Astrocyte (in vitro differentiated cells and primary cell): Measurements from ENCODE around the gene NGB. TPM values are rescaled to one million over a fixed set of nuclear protein-coding genes. Genes with fewer than 3 reads are reported as not detected.

Experiments
- DNase-seq: peaks from one replicate; pipeline ENCODE4 v3.0.0-alpha.2; 2010; ENCODE audit warnings: low read depth
- FAIRE-seq: peaks from 2 replicates; lab custom pipeline; 2011; peaks lifted over from hg19 to GRCh38; lab: Jason Lieb, UNC
- H2AFZ ChIP-seq: 2 replicates; pipeline ENCODE4 v1.6.0; 2012; ENCODE audit warnings: low read depth, low read length, inconsistent platforms
- H3K27ac ChIP-seq: 2 replicates; pipeline ENCODE4 v1.5.1; 2011; ENCODE audit warnings: low read depth, low read length, inconsistent platforms
- H3K27me3 ChIP-seq: 2 replicates; pipeline ENCODE4 v1.6.0; 2011; ENCODE audit warnings: low read length, inconsistent platforms; ENCODE audit not compliant: insufficient read depth
- H3K36me3 ChIP-seq: 2 replicates; pipeline ENCODE4 v1.5.1; 2011; ENCODE audit warnings: low read length, inconsistent platforms; ENCODE audit not compliant: insufficient read depth
- H3K4me1 ChIP-seq: 2 replicates; pipeline ENCODE4 v1.5.1; 2011; ENCODE audit warnings: low read length, inconsistent platforms; ENCODE audit not compliant: insufficient read depth
- H3K4me2 ChIP-seq: 2 replicates; pipeline ENCODE4 v1.6.0; 2012; ENCODE audit warnings: low read length, inconsistent platforms
- H3K4me3 ChIP-seq: 2 replicates; pipeline ENCODE4 v1.5.1; 2011; ENCODE audit warnings: low read depth, mild to moderate bottlenecking, low read length, inconsistent platforms; ENCODE audit not compliant: insufficient read depth
- H3K79me2 ChIP-seq: 2 replicates; pipeline ENCODE4 v1.6.0; 2012; ENCODE audit warnings: mild to moderate bottlenecking, low read length, inconsistent platforms; ENCODE audit not compliant: insufficient read depth
- H3K9ac ChIP-seq: 2 replicates; pipeline ENCODE4 v1.6.0; 2012; ENCODE audit warnings: mild to moderate bottlenecking, low read length, inconsistent platforms
- H3K9me3 ChIP-seq: 2 replicates; pipeline ENCODE4 v1.5.1; 2012; ENCODE audit warnings: low read depth, mild to moderate bottlenecking, low read length, inconsistent platforms; ENCODE audit not compliant: insufficient read depth
- H4K20me1 ChIP-seq: 2 replicates; pipeline ENCODE4 v1.6.0; 2012; ENCODE audit warnings: low read length, inconsistent platforms; ENCODE audit not compliant: insufficient read depth
- H3K27ac Mint-ChIP-seq: one replicate; pipeline ENCODE4 v1.8.0; 2021; ENCODE audit warnings: mild to moderate bottlenecking, mixed read lengths; ENCODE audit not compliant: unreplicated experiment
- H3K27me3 Mint-ChIP-seq: one replicate; pipeline ENCODE4 v1.8.0; 2021; ENCODE audit warnings: low read depth, mixed read lengths; ENCODE audit not compliant: unreplicated experiment
- H3K36me3 Mint-ChIP-seq: one replicate; pipeline ENCODE4 v1.8.0; 2021; ENCODE audit warnings: low read depth, mixed read lengths; ENCODE audit not compliant: unreplicated experiment
- H3K4me1 Mint-ChIP-seq: one replicate; pipeline ENCODE4 v1.8.0; 2021; ENCODE audit warnings: low read depth, mixed read lengths; ENCODE audit not compliant: unreplicated experiment
- H3K4me3 Mint-ChIP-seq: one replicate; pipeline ENCODE4 v1.8.0; 2021; ENCODE audit warnings: mild to moderate bottlenecking, moderate library complexity, mixed read lengths; ENCODE audit not compliant: unreplicated experiment
- H3K9me3 Mint-ChIP-seq: one replicate; pipeline ENCODE4 v1.8.0; 2021; ENCODE audit warnings: mild to moderate bottlenecking, mixed read lengths; ENCODE audit not compliant: unreplicated experiment
- CTCF ChIP-seq: IDR thresholded peaks from 2 replicates; pipeline ENCODE4 v1.5.1; 2011; ENCODE audit warnings: low read depth, mild to moderate bottlenecking, inconsistent platforms, low read length, moderate library complexity; ENCODE audit not compliant: insufficient read depth
- EZH2 ChIP-seq: IDR thresholded peaks from 2 replicates; pipeline ENCODE4 v1.6.1; 2012; ENCODE audit warnings: mild to moderate bottlenecking, low read length, inconsistent platforms; ENCODE audit not compliant: insufficient read depth
- total RNA-seq: library from RNA; stranded (reverse); gene quantifications from 2 replicates; pipeline ENCODE4 v1.2.1, GENCODE V29; 2021

The NGB gene
- total RNA-seq, 1 donor from 2014 or later: not detected

GRCh38 chr14:77224212-77224611, 46.8 kb downstream of the NGB start:
- Histone ChIP-seq H3K79me2 (no peaks in the 10 kb centered on the region), H3K4me3 (no peak overlapping the region), H3K9ac (no peak overlapping the region), H3K27me3 (no peaks in the 10 kb centered on the region), H2AFZ (no peak overlapping the region), H4K20me1 (no peaks in the 10 kb centered on the region), H3K4me1 (no peaks in the 10 kb centered on the region), H3K27ac (no peak overlapping the region), H3K4me2 (no peak overlapping the region), H3K36me3 (no peaks in the 10 kb centered on the region), H3K9me3 (no peaks in the 10 kb centered on the region)
- peaks cover 3% of the 10 kb centered on the region for H3K9me3 Mint-ChIP-seq
- DNase-seq (no peak), FAIRE-seq (no peak)
- peaks cover 9% of the 10 kb centered on the region for H3K4me1 Mint-ChIP-seq
- peaks cover 28% of the 10 kb centered on the region for H3K27me3 Mint-ChIP-seq
- H3K4me3 Mint-ChIP-seq: no peak overlapping the region
- TF ChIP-seq EZH2: no peak
- no peak for TF ChIP-seq CTCF
- H3K27ac Mint-ChIP-seq: no peak overlapping the region
- peaks cover 21% of the 10 kb centered on the region for H3K36me3 Mint-ChIP-seq

GRCh38 chr14:77222546-77223225, 48.3 kb downstream of the NGB start:
- no peak overlapping the region for H3K27ac ChIP-seq
- H3K36me3 ChIP-seq: no peaks in the 10 kb centered on the region
- H3K4me2 ChIP-seq: no peak overlapping the region
- Mint-ChIP-seq H3K9me3 (peaks cover 3% of the 10 kb centered on the region), H3K4me3 (no peak overlapping the region), H3K27ac (no peak overlapping the region), H3K27me3 (peaks cover 29% of the 10 kb centered on the region), H3K36me3 (peaks cover 17% of the 10 kb centered on the region), H3K4me1 (peaks cover 9% of the 10 kb centered on the region)
- H3K79me2 ChIP-seq: no peaks in the 10 kb centered on the region
- FAIRE-seq: no peak
- no peaks in the 10 kb centered on the region for H4K20me1 ChIP-seq
- peaks cover 4% of the 10 kb centered on the region for H3K27me3 ChIP-seq
- no peak overlapping the region for H2AFZ ChIP-seq
- no peaks in the 10 kb centered on the region for H3K4me1 ChIP-seq
- H3K4me3 ChIP-seq: no peak overlapping the region
- DNase-seq: no peak
- H3K9ac ChIP-seq: no peak overlapping the region
- no peaks in the 10 kb centered on the region for H3K9me3 ChIP-seq
- no peak for TF ChIP-seq CTCF
- TF ChIP-seq EZH2: no peak

GRCh38 chr14:77221241-77221871, 49.6 kb downstream of the NGB start:
- H3K79me2 ChIP-seq: no peaks in the 10 kb centered on the region
- Mint-ChIP-seq H3K27me3 (peaks cover 32% of the 10 kb centered on the region), H3K9me3 (peaks cover 3% of the 10 kb centered on the region), H3K4me3 (no peak overlapping the region), H3K4me1 (peaks cover 9% of the 10 kb centered on the region), H3K27ac (peak overlapping the region; percentile 63), H3K36me3 (peaks cover 18% of the 10 kb centered on the region)
- DNase-seq (no peak), FAIRE-seq (no peak)
- H4K20me1 ChIP-seq: no peaks in the 10 kb centered on the region
- H3K36me3 ChIP-seq: no peaks in the 10 kb centered on the region
- no peak for TF ChIP-seq CTCF
- H3K9ac ChIP-seq: no peak overlapping the region
- no peak overlapping the region for H3K27ac ChIP-seq
- H2AFZ ChIP-seq: no peak overlapping the region
- no peak overlapping the region for H3K4me2 ChIP-seq
- peaks cover 9% of the 10 kb centered on the region for H3K27me3 ChIP-seq
- no peaks in the 10 kb centered on the region for H3K4me1 ChIP-seq
- H3K9me3 ChIP-seq: no peaks in the 10 kb centered on the region
- H3K4me3 ChIP-seq: no peak overlapping the region
